ENCODE results near the gene PIAS4.

Gene PIAS4

DNA sequence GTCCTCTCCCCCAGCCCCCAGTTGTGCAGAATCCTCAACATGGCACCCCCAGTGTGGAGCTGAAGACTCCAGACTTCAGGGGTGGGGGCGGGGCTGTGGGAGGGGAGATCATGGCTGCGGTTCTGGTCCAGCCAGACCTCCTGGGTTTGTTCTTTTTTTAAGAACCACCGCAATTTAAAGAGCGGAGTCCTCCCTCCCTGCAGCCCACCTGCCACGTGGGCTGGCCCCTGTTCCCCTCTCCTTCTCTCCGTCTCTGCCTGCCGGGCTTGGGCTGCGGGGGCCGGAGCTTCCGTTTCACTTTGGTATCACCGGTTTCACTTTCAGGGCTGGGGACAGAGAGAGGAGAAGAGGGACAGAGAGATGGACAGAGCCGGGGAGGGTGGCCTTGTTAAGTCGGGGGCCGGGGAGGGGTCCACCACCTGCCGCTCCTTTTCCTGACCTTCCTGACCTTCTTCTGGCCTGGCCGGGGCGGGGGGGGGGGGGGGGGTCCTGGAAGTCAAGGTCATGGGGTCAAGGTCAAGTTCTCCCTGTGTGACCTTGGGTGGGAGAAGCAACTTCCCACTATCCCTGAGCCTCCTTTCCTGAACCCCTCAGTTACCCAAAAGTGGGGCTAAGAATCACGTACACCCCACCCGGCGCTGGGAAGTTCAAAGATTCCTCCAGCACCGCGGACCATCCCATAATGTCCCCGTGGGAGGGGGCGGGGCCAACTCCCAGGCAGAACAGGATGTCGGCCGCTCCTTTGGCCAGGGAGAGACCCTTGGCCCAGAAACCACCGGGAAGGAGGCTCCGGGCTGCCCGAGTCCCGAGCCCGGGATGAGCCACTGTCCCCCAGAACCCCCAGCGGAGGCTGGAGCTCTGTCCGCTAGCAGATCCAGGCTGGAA is 70.5 kb downstream of the PIAS4 start:
- DNase-seq (ENCODE audit: low spot score) = peak; percentile 38

GRCh38 chr19:4080473-4080872 is 72.9 kb downstream of the PIAS4 start:
- no peak for DNase-seq (ENCODE audit: low spot score)

- DNase-seq (ENCODE audit: low spot score) = no peak
Observed at GRCh38 chr19:4081441-4082129, 74.0 kb downstream of the PIAS4 start.

DNA sequence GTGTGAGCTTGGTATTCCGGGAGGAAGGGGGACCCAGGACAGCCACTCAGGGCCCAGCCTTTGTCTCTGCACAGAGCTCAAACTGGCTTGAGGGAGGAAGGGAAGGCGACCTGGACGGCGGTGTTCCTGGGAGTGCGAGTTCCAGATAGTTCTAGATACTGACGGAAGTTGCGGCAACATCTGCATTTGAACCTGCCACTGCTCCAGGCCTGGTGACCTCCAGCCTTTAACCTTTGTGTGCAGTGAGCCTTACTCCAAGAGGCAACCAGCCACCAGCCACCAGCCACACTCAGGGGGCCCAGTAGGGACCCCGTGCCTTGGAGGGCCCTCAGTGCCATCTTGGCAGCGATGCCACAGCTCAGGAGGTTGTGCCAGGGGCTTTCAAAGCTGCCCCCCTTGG is 74.6 kb downstream of the PIAS4 start:
- DNase-seq (ENCODE audit: low spot score) = no peak

DNA sequence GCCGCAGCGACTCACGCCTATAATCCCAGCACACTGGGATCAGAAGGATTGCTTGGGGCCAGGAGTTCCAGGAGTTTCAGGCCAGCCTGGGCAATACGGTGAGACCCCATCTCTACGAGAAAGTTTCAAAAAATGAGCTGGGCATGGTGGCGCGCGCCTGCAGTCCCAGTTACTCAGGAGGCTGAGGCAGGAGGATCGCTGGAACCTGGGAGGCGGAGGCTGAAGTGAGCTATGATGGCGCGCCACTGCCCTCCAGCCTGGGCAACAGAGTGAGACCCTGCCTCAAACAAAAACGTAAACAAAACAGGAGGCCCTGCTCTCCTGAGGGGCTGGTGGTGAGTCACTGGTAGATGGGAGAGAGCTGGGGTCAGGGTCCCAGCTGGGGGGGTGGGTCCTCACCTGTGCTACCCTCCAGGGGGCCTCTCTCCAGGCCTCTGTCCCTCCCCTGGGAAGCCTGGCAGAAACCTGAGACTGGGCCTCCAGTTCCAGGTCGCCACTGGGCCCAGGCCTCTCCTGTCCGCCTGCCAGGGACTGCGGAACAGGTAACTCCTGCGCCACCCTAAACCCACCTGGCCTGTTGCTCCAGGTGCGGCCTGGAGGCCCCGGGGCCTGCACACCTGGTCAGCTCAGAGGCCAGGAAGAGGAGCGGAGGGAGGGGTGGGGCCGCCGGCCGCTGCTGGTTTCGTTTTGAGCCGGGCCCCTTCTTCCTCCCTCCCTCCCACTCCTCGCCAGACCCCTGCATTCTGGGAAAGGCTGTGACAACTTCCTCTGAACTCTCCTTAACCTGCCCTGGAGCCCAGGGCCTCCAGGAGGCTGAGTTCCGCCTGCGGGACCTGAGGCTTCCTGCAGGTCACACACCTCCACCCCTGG is 76.4 kb downstream of the PIAS4 start:
- peak; percentile 39 for DNase-seq (ENCODE audit: low spot score)

DNA sequence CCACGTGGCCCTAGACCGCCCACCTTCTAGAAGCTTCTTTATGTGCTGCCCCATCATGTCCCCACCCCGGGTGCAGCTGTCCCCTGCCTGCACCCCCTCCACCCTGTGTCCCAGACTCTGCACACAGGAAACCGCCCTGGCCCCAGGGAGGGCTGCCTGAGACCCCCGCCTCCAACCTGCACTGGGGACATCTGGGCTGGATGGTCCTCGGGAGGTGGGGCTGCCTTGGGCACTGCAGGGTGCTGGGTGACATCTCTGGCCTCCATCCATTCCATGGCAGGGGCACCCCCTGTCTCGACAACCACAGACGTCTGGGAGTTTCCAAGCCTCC is 77.0 kb downstream of the PIAS4 start:
- no peak for DNase-seq (ENCODE audit: low spot score)

GRCh38 chr19:4086411-4086867 is 78.9 kb downstream of the PIAS4 start:
- DNase-seq (ENCODE audit: low spot score) = no peak

- no peak for DNase-seq (ENCODE audit: low spot score)
Observed at GRCh38 chr19:4087787-4088679, 80.5 kb downstream of the PIAS4 start.

DNA sequence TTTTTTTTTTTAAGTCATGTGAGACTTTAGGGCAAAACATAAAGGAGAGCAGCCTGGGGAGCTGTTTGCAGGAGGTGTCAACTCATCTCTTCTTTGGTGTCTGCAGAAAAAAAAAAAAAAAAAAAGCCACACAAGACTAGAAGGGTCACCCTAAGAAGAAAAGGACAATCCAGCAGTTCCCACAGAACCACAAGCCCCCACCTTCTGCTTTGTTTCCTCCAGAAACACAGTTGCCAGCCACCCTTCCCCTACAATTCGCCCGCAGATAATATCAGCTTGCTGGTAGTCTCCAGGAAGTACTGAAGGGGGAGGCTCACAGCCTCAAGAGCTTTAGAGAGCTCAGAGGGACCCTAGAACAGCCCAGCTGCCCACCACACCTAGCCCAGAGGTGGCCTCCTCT is 81.4 kb downstream of the PIAS4 start:
- peak; percentile 69 for DNase-seq (ENCODE audit: low spot score)

Measured in CD4-positive, alpha-beta T cell treated with Interleukin-2 at 100 ng/mL for 4 hours (primary cell).